ENCODE results near the gene NDOR1. TPM values are rescaled to one million over a fixed set of nuclear protein-coding genes. Genes with fewer than 3 reads are reported as not detected.
"Not testable (repeated sequence)": the region's sequence is repeated elsewhere in the genome, so short reads cannot be mapped to it uniquely, and the experiment has no call there.

Gene NDOR1
- total RNA-seq, 1 donor from 2014 or later, result 2.6 TPM

GRCh38 chr9:137255448-137256114 lies 50.1 kb downstream of the NDOR1 start:
- no peak for TF ChIP-seq CTCF (IDR thresholded peaks at IDR 0.05; ENCODE audit: insufficient read depth, low read length, severe bottlenecking)
- FAIRE-seq (no peak), DNase-seq (ENCODE audit: low read depth) (no peak)
- Histone ChIP-seq H3K27me3 (ENCODE audit: control insufficient read depth, insufficient read depth, low read length) (no peaks in the 10 kb centered on the region), H3K4me3 (ENCODE audit: low read depth, low read length) (peak overlapping the region; percentile 89), H3K36me3 (ENCODE audit: control insufficient read depth, insufficient read depth, low read length) (peaks cover 9% of the 10 kb centered on the region)

GRCh38 chr9:137256362-137256761 lies 50.9 kb downstream of the NDOR1 start:
- H3K4me3 ChIP-seq (ENCODE audit: low read depth, low read length), result peak overlapping the region; percentile 89
- no peak for DNase-seq (ENCODE audit: low read depth)
- no peak for TF ChIP-seq CTCF (IDR thresholded peaks at IDR 0.05; ENCODE audit: insufficient read depth, low read length, severe bottlenecking)
- FAIRE-seq, result no peak
- H3K36me3 ChIP-seq (ENCODE audit: control insufficient read depth, insufficient read depth, low read length), result peaks cover 9% of the 10 kb centered on the region
- H3K27me3 ChIP-seq (ENCODE audit: control insufficient read depth, insufficient read depth, low read length), result no peaks in the 10 kb centered on the region

GRCh38 chr9:137256856-137257255 lies 51.4 kb downstream of the NDOR1 start:
- DNase-seq (ENCODE audit: low read depth), result no peak
- no peak overlapping the region for H3K4me3 ChIP-seq (ENCODE audit: low read depth, low read length)
- no peaks in the 10 kb centered on the region for H3K27me3 ChIP-seq (ENCODE audit: control insufficient read depth, insufficient read depth, low read length)
- TF ChIP-seq CTCF (IDR thresholded peaks at IDR 0.05; ENCODE audit: insufficient read depth, low read length, severe bottlenecking), result no peak
- H3K36me3 ChIP-seq (ENCODE audit: control insufficient read depth, insufficient read depth, low read length), result peaks cover 9% of the 10 kb centered on the region
- FAIRE-seq, result no peak

GRCh38 chr9:137262173-137262908 lies 56.8 kb downstream of the NDOR1 start:
- DNase-seq (ENCODE audit: low read depth); FAIRE-seq; H3K4me3 ChIP-seq (ENCODE audit: low read depth, low read length); H3K27me3 ChIP-seq (ENCODE audit: control insufficient read depth, insufficient read depth, low read length): not testable (repeated sequence)
- peaks cover 24% of the 10 kb centered on the region for H3K36me3 ChIP-seq (ENCODE audit: control insufficient read depth, insufficient read depth, low read length)
- peak; percentile 31 for TF ChIP-seq CTCF (IDR thresholded peaks at IDR 0.05; ENCODE audit: insufficient read depth, low read length, severe bottlenecking)

- DNase-seq (ENCODE audit: low read depth) (no peak), FAIRE-seq (no peak)
- Histone ChIP-seq H3K4me3 (ENCODE audit: low read depth, low read length) (no peak overlapping the region), H3K27me3 (ENCODE audit: control insufficient read depth, insufficient read depth, low read length) (no peaks in the 10 kb centered on the region), H3K36me3 (ENCODE audit: control insufficient read depth, insufficient read depth, low read length) (peaks cover 26% of the 10 kb centered on the region)
- TF ChIP-seq CTCF (IDR thresholded peaks at IDR 0.05; ENCODE audit: insufficient read depth, low read length, severe bottlenecking), result no peak
These were observed 57.4 kb downstream of the NDOR1 start for GRCh38 chr9:137262909-137263285.
